ENCODE data around the gene FOXL1. TPM values are rescaled to one million over a fixed set of nuclear protein-coding genes. Genes with fewer than 3 reads are reported as not detected.

The FOXL1 gene
- total RNA-seq, 1 experiment from 2014 or later: 0.11 TPM

DNA sequence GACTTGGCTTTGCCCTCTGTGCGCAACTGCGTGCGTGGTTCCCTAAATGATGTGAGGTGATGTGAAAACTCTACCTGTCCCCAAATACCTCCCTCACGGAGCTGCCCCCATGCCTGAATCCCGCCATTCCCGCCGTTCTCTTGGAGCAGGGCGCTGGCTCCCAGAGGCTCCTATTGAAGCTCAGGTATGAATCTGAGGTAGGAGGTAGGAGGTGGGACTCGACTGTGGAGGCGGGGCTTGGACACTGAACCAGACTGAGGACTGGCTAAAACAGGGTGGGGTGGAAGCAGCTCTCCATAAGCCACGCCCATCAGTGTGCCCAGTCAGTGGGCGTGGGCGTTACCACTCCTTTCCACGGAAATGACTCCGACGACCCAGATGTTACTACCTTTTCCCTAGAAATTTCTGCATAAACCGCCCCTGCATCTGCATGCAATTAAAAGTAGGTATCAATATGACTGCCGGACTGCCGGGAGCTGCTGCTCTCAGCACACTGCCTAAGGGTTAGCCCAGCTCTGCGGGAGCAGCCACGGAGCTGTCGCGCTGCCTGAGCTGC, 41.0 kb downstream of the FOXL1 start:
- ChIA-PET POLR2A (no interaction called here), CTCF (no interaction called here)
- H3K27me3 Mint-ChIP-seq (ENCODE audit: insufficient read depth, unreplicated experiment): peaks cover 8% of the 10 kb centered on the region
- H3K4me3 Mint-ChIP-seq (ENCODE audit: unreplicated experiment): peak overlapping the region; percentile 52
- no peaks in the 10 kb centered on the region; the same call in 1 of the 2 replicates for H3K9me3 ChIP-seq
- no peaks in the 10 kb centered on the region for H3K36me3 Mint-ChIP-seq (ENCODE audit: insufficient read depth, unreplicated experiment)
- peak; percentile 51 to 86 for DNase-seq
- H3K27ac Mint-ChIP-seq (ENCODE audit: unreplicated experiment): no peak overlapping the region
- no peaks in the 10 kb centered on the region for H3K27me3 ChIP-seq (replicated peaks; ENCODE audit: control insufficient read depth, insufficient read depth, low read length)
- TF ChIP-seq CTCF (IDR thresholded peaks at IDR 0.05; ENCODE audit: insufficient read depth in 1 of 2, low read depth in 1 of 2, low read length in 1 of 2, severe bottlenecking in 1 of 2, unreplicated experiment in 1 of 2): no peak
- intact Hi-C loops (cut with micrococcal nuclease; ENCODE audit: unreplicated experiment): no loop called here
- H3K36me3 ChIP-seq (ENCODE audit: control insufficient read depth, insufficient read depth, low read length): no peaks in the 10 kb centered on the region
- no peaks in the 10 kb centered on the region for H3K4me1 ChIP-seq
- H3K9me3 Mint-ChIP-seq (ENCODE audit: unreplicated experiment): no peaks in the 10 kb centered on the region
- no peaks in the 10 kb centered on the region for H3K4me1 Mint-ChIP-seq (ENCODE audit: low read depth, unreplicated experiment)
- no TSS peak for BruUV-seq (replicated peaks)
- peak overlapping the region; percentile 7; the same call in 1 of the 2 replicates for H3K4me3 ChIP-seq (ENCODE audit: low read depth, low read length)

GRCh38 chr16:86620184-86620583, 41.8 kb downstream of the FOXL1 start:
- intact Hi-C loops (cut with micrococcal nuclease; ENCODE audit: unreplicated experiment): no loop called here
- no peak for DNase-seq
- H3K27ac Mint-ChIP-seq (ENCODE audit: unreplicated experiment): no peak overlapping the region
- no peaks in the 10 kb centered on the region for H3K9me3 Mint-ChIP-seq (ENCODE audit: unreplicated experiment)
- H3K4me3 ChIP-seq (ENCODE audit: low read depth, low read length): no peak overlapping the region
- H3K36me3 Mint-ChIP-seq (ENCODE audit: insufficient read depth, unreplicated experiment): no peaks in the 10 kb centered on the region
- H3K27me3 ChIP-seq (replicated peaks; ENCODE audit: control insufficient read depth, insufficient read depth, low read length): no peaks in the 10 kb centered on the region
- peaks cover 13% of the 10 kb centered on the region for H3K27me3 Mint-ChIP-seq (ENCODE audit: insufficient read depth, unreplicated experiment)
- H3K4me3 Mint-ChIP-seq (ENCODE audit: unreplicated experiment): no peak overlapping the region
- H3K4me1 Mint-ChIP-seq (ENCODE audit: low read depth, unreplicated experiment): no peaks in the 10 kb centered on the region
- no peaks in the 10 kb centered on the region for H3K36me3 ChIP-seq (ENCODE audit: control insufficient read depth, insufficient read depth, low read length)
- no peak for TF ChIP-seq CTCF (IDR thresholded peaks at IDR 0.05; ENCODE audit: insufficient read depth in 1 of 2, low read depth in 1 of 2, low read length in 1 of 2, severe bottlenecking in 1 of 2, unreplicated experiment in 1 of 2)
- ChIA-PET POLR2A (no interaction called here), CTCF (no interaction called here)
- no peaks in the 10 kb centered on the region for H3K4me1 ChIP-seq
- H3K9me3 ChIP-seq: no peaks in the 10 kb centered on the region; the same call in 1 of the 2 replicates
- BruUV-seq (replicated peaks): no TSS peak

- DNase-seq: no peak
- Histone ChIP-seq H3K9me3 (no peaks in the 10 kb centered on the region; the same call in 1 of the 2 replicates), H3K36me3 (ENCODE audit: control insufficient read depth, insufficient read depth, low read length) (no peaks in the 10 kb centered on the region), H3K27me3 (replicated peaks; ENCODE audit: control insufficient read depth, insufficient read depth, low read length) (no peaks in the 10 kb centered on the region), H3K4me3 (ENCODE audit: low read depth, low read length) (no peak overlapping the region), H3K4me1 (no peaks in the 10 kb centered on the region)
- no peak for TF ChIP-seq CTCF (IDR thresholded peaks at IDR 0.05; ENCODE audit: insufficient read depth in 1 of 2, low read depth in 1 of 2, low read length in 1 of 2, severe bottlenecking in 1 of 2, unreplicated experiment in 1 of 2)
- CTCF ChIA-PET: no interaction called here
- POLR2A ChIA-PET: no interaction called here
- H3K36me3 Mint-ChIP-seq (ENCODE audit: insufficient read depth, unreplicated experiment): no peaks in the 10 kb centered on the region
- H3K4me3 Mint-ChIP-seq (ENCODE audit: unreplicated experiment): no peak overlapping the region
- H3K9me3 Mint-ChIP-seq (ENCODE audit: unreplicated experiment): no peaks in the 10 kb centered on the region
- BruUV-seq (replicated peaks): no TSS peak
- H3K4me1 Mint-ChIP-seq (ENCODE audit: low read depth, unreplicated experiment): no peaks in the 10 kb centered on the region
- no peak overlapping the region for H3K27ac Mint-ChIP-seq (ENCODE audit: unreplicated experiment)
- peaks cover 13% of the 10 kb centered on the region for H3K27me3 Mint-ChIP-seq (ENCODE audit: insufficient read depth, unreplicated experiment)
- intact Hi-C loops (cut with micrococcal nuclease; ENCODE audit: unreplicated experiment): no loop called here
Measured at GRCh38 chr16:86621966-86622365, 43.6 kb downstream of the FOXL1 start.

All from Caco-2 (cell line).